Astrocyte (in vitro differentiated cells and primary cell): Measurements from ENCODE around the gene MS4A18. TPM values are rescaled to one million over a fixed set of nuclear protein-coding genes. Genes with fewer than 3 reads are reported as not detected.

Experiments used
- DNase-seq: peaks from one replicate; pipeline ENCODE4 v3.0.0-alpha.2; 2010; ENCODE audit warnings: low read depth
- FAIRE-seq: peaks from 2 replicates; lab custom pipeline; 2011; peaks lifted over from hg19 to GRCh38; lab: Jason Lieb, UNC
- H2AFZ ChIP-seq: 2 replicates; pipeline ENCODE4 v1.6.0; 2012; ENCODE audit warnings: low read depth, low read length, inconsistent platforms
- H3K27ac ChIP-seq: 2 replicates; pipeline ENCODE4 v1.5.1; 2011; ENCODE audit warnings: low read depth, low read length, inconsistent platforms
- H3K27me3 ChIP-seq: 2 replicates; pipeline ENCODE4 v1.6.0; 2011; ENCODE audit warnings: low read length, inconsistent platforms; ENCODE audit not compliant: insufficient read depth
- H3K36me3 ChIP-seq: 2 replicates; pipeline ENCODE4 v1.5.1; 2011; ENCODE audit warnings: low read length, inconsistent platforms; ENCODE audit not compliant: insufficient read depth
- H3K4me1 ChIP-seq: 2 replicates; pipeline ENCODE4 v1.5.1; 2011; ENCODE audit warnings: low read length, inconsistent platforms; ENCODE audit not compliant: insufficient read depth
- H3K4me2 ChIP-seq: 2 replicates; pipeline ENCODE4 v1.6.0; 2012; ENCODE audit warnings: low read length, inconsistent platforms
- H3K4me3 ChIP-seq: 2 replicates; pipeline ENCODE4 v1.5.1; 2011; ENCODE audit warnings: low read depth, mild to moderate bottlenecking, low read length, inconsistent platforms; ENCODE audit not compliant: insufficient read depth
- H3K79me2 ChIP-seq: 2 replicates; pipeline ENCODE4 v1.6.0; 2012; ENCODE audit warnings: mild to moderate bottlenecking, low read length, inconsistent platforms; ENCODE audit not compliant: insufficient read depth
- H3K9ac ChIP-seq: 2 replicates; pipeline ENCODE4 v1.6.0; 2012; ENCODE audit warnings: mild to moderate bottlenecking, low read length, inconsistent platforms
- H3K9me3 ChIP-seq: 2 replicates; pipeline ENCODE4 v1.5.1; 2012; ENCODE audit warnings: low read depth, mild to moderate bottlenecking, low read length, inconsistent platforms; ENCODE audit not compliant: insufficient read depth
- H4K20me1 ChIP-seq: 2 replicates; pipeline ENCODE4 v1.6.0; 2012; ENCODE audit warnings: low read length, inconsistent platforms; ENCODE audit not compliant: insufficient read depth
- H3K27ac Mint-ChIP-seq: one replicate; pipeline ENCODE4 v1.8.0; 2021; ENCODE audit warnings: mild to moderate bottlenecking, mixed read lengths; ENCODE audit not compliant: unreplicated experiment
- H3K27me3 Mint-ChIP-seq: one replicate; pipeline ENCODE4 v1.8.0; 2021; ENCODE audit warnings: low read depth, mixed read lengths; ENCODE audit not compliant: unreplicated experiment
- H3K36me3 Mint-ChIP-seq: one replicate; pipeline ENCODE4 v1.8.0; 2021; ENCODE audit warnings: low read depth, mixed read lengths; ENCODE audit not compliant: unreplicated experiment
- H3K4me1 Mint-ChIP-seq: one replicate; pipeline ENCODE4 v1.8.0; 2021; ENCODE audit warnings: low read depth, mixed read lengths; ENCODE audit not compliant: unreplicated experiment
- H3K4me3 Mint-ChIP-seq: one replicate; pipeline ENCODE4 v1.8.0; 2021; ENCODE audit warnings: mild to moderate bottlenecking, moderate library complexity, mixed read lengths; ENCODE audit not compliant: unreplicated experiment
- H3K9me3 Mint-ChIP-seq: one replicate; pipeline ENCODE4 v1.8.0; 2021; ENCODE audit warnings: mild to moderate bottlenecking, mixed read lengths; ENCODE audit not compliant: unreplicated experiment
- CTCF ChIP-seq: IDR thresholded peaks from 2 replicates; pipeline ENCODE4 v1.5.1; 2011; ENCODE audit warnings: low read depth, mild to moderate bottlenecking, inconsistent platforms, low read length, moderate library complexity; ENCODE audit not compliant: insufficient read depth
- EZH2 ChIP-seq: IDR thresholded peaks from 2 replicates; pipeline ENCODE4 v1.6.1; 2012; ENCODE audit warnings: mild to moderate bottlenecking, low read length, inconsistent platforms; ENCODE audit not compliant: insufficient read depth
- total RNA-seq: library from RNA; stranded (reverse); gene quantifications from 2 replicates; pipeline ENCODE4 v1.2.1, GENCODE V29; 2021

Gene MS4A18
- total RNA-seq, 1 donor from 2014 or later: not detected

- H3K4me2 ChIP-seq: no peak overlapping the region
- no peaks in the 10 kb centered on the region for H4K20me1 ChIP-seq
- H3K9me3 Mint-ChIP-seq: peaks cover 9% of the 10 kb centered on the region
- H3K4me3 ChIP-seq: no peak overlapping the region
- no peak overlapping the region for H3K4me3 Mint-ChIP-seq
- H2AFZ ChIP-seq: no peak overlapping the region
- FAIRE-seq (no peak), DNase-seq (no peak)
- H3K4me1 Mint-ChIP-seq: no peaks in the 10 kb centered on the region
- H3K36me3 ChIP-seq: no peaks in the 10 kb centered on the region
- H3K4me1 ChIP-seq: no peaks in the 10 kb centered on the region
- H3K9me3 ChIP-seq: peaks cover 2% of the 10 kb centered on the region
- no peak overlapping the region for H3K27ac Mint-ChIP-seq
- H3K36me3 Mint-ChIP-seq: no peaks in the 10 kb centered on the region
- H3K27me3 Mint-ChIP-seq: peaks cover 31% of the 10 kb centered on the region
- H3K27me3 ChIP-seq: no peaks in the 10 kb centered on the region
- no peak overlapping the region for H3K9ac ChIP-seq
- no peak overlapping the region for H3K27ac ChIP-seq
- H3K79me2 ChIP-seq: no peaks in the 10 kb centered on the region
- TF ChIP-seq EZH2: no peak
- no peak for TF ChIP-seq CTCF
These were observed 4.1 kb upstream of the MS4A18 start for GRCh38 chr11:60720460-60720859.

GRCh38 chr11:60725592-60725991, 1.1 kb downstream of the MS4A18 start:
- peaks cover 4% of the 10 kb centered on the region for H3K27me3 ChIP-seq
- H3K36me3 ChIP-seq: no peaks in the 10 kb centered on the region
- Mint-ChIP-seq H3K4me1 (no peaks in the 10 kb centered on the region), H3K4me3 (no peak overlapping the region), H3K36me3 (no peaks in the 10 kb centered on the region), H3K27me3 (peaks cover 50% of the 10 kb centered on the region), H3K9me3 (peaks cover 6% of the 10 kb centered on the region), H3K27ac (no peak overlapping the region)
- DNase-seq: no peak
- FAIRE-seq: no peak
- H3K27ac ChIP-seq: no peak overlapping the region
- no peaks in the 10 kb centered on the region for H3K9me3 ChIP-seq
- H3K4me3 ChIP-seq: no peak overlapping the region
- no peak overlapping the region for H3K9ac ChIP-seq
- H3K4me1 ChIP-seq: no peaks in the 10 kb centered on the region
- TF ChIP-seq CTCF (no peak), EZH2 (no peak)
- no peaks in the 10 kb centered on the region for H3K79me2 ChIP-seq
- no peaks in the 10 kb centered on the region for H4K20me1 ChIP-seq
- no peak overlapping the region for H2AFZ ChIP-seq
- H3K4me2 ChIP-seq: no peak overlapping the region

- TF ChIP-seq EZH2 (no peak), CTCF (no peak)
- Histone ChIP-seq H3K36me3 (no peaks in the 10 kb centered on the region), H2AFZ (no peak overlapping the region), H3K4me1 (no peaks in the 10 kb centered on the region), H3K4me2 (no peak overlapping the region), H3K9ac (no peak overlapping the region), H4K20me1 (no peaks in the 10 kb centered on the region), H3K9me3 (no peaks in the 10 kb centered on the region), H3K4me3 (no peak overlapping the region), H3K27ac (no peak overlapping the region), H3K79me2 (no peaks in the 10 kb centered on the region), H3K27me3 (peaks cover 4% of the 10 kb centered on the region)
- no peaks in the 10 kb centered on the region for H3K4me1 Mint-ChIP-seq
- DNase-seq: no peak
- FAIRE-seq: no peak
- H3K4me3 Mint-ChIP-seq: no peak overlapping the region
- peaks cover 24% of the 10 kb centered on the region for H3K27me3 Mint-ChIP-seq
- no peaks in the 10 kb centered on the region for H3K36me3 Mint-ChIP-seq
- no peak overlapping the region for H3K27ac Mint-ChIP-seq
- H3K9me3 Mint-ChIP-seq: peaks cover 6% of the 10 kb centered on the region
These were observed 7.1 kb downstream of the MS4A18 start for GRCh38 chr11:60731586-60731985.
